Cortex of kidney (tissue), 1 donor: ENCODE data around the gene DHRS1.
"Not testable (repeated sequence)": the region's sequence is repeated elsewhere in the genome, so short reads cannot be mapped to it uniquely, and the experiment has no call there.

ENCODE experiments used
- DNase-seq: peaks from one replicate; lab custom pipeline; 2025; lab: John Stamatoyannopoulos, UW

The DHRS1 gene

DNA sequence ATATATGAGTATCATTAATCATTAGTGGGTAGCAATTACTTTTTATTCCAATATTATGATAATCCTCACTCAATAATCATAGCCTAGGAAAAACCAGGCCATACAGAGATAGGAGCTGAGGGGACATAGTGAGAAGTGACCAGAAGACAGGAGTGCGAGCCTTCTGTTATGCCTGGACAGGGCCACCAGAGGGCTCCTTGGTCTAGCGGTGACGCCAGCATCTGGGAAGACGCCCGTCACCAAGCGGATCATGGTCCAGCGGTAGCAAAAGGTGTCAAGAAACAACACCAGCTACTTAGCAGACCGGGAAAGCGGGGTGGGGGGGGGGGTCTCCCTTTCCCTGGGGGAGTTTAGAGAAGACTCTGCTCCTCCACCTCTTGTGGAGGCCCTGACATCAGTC lies 28.3 kb upstream of the DHRS1 start:
- not testable (repeated sequence) for DNase-seq

DNA sequence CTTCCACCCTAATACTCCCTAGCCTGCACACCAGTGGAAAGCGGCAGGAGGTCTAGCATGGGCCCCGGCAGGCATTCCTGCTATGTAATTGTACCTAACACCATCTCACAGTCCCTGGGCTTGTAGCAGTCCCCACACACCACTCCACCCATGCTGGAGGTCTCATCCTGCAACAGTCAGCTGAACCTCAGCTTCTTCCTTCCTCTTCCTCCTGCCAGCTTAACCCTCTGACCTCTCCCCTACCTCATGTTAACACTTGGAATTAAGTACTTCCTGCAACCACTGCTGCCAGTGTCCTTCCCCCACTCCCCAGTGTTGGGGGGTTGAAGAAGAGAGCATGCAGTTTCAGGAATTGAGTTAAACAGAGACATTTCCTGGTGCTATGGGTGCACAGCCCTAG lies 27.7 kb upstream of the DHRS1 start:
- no peak for DNase-seq

DNA sequence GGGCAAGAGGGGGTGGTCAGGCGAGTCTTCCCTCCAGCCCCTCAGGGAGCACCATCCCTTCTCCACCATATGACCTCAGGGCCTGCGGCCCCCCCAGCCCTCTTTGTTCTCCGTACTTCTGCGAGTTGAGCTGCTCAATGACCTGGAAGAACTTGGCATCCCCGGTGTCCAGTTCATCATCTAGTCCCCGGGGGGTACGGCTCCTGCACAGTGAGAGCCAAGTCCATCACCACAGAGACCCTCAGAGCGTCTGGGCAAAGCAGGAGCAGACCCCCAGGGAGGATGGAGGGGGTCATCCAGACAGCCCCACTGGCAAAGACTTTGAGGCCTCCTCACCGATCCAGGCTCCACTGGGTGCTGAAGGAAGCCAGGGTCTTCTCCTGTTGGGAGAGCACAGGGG lies 26.4 kb upstream of the DHRS1 start:
- no peak for DNase-seq

DNA sequence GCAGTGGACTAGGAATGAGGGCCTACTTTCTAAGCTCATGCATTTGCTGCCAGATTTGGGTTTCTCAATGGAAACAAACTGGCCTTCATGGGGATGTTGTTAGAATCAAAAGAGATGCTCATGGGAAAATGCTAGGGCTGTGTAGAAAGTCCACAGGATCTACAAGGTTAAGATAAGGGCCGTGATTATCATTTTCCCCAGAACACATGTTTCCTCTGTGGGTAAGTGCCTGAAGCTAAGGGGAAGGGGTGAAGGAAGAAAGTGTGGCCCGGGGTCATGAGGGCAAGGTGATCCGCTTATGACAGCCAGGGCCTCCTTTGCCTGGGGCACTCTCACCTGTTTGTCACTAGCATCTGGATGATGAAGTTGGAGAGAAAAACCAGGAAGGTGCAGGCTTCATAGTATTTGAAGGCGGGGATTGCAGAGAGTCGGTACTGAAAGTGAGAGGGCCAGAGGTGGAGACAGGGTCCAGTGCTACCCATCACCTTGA lies 25.5 kb upstream of the DHRS1 start:
- DNase-seq, result no peak

DNA sequence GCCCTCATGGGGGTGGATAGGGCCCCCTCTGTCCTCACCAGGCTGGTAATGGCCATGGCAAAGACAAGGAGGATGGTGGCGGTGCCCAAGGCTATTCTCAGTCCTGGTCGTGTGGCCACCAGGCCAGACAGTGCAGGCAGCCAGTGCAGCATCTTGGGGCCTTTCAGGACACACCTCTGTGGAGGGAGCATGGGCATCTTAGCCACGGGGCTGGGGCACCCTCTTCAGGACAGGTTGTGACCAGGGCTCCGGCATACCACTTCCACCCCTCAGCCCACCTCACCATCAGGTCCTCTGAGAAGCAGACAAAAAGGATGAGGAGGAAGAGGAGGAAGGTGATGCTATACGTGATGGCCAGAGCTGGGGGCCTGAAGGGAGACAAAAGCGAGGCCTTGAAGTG lies 24.4 kb upstream of the DHRS1 start:
- DNase-seq, result no peak

DNA sequence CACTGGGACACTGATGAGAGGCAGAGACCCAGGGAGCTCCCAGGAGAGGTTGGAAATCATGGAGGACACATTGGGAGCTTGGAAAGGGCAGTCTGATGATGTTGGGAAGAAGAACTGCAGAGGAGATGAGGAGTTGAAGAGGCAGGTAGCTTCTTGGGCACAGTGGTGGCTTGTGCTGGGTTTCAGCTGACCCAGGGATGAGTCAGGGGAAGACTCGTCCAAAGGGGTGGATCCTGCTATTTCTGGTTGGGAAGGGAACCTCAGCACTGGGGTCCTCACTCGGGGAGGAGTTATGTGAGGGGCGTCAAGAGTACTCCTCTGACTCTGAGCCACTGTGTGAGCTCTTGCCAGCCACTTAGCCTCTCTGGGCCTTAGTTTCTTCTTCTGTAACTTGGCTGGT lies 23.8 kb upstream of the DHRS1 start:
- no peak for DNase-seq

DNA sequence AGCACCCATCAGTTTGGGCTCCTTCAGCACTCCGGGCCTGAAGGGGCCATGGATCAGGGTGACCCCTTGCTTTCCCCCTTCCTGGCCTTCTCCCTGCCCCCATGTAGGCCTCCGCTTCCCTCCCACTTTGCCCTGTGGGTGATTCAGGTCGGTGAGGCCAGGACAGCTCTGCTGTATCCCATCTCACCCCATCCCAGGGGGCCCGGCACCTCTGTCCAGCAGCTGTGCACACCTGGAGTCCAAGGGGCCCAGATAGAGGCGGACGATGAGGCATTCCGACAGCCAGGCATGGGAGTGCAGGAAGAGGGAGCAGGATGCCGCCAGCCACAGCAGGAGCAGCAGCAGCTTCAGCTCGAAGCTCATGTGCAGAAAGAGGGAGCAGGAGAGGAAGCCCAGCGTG lies 23.1 kb upstream of the DHRS1 start:
- no peak for DNase-seq

DNA sequence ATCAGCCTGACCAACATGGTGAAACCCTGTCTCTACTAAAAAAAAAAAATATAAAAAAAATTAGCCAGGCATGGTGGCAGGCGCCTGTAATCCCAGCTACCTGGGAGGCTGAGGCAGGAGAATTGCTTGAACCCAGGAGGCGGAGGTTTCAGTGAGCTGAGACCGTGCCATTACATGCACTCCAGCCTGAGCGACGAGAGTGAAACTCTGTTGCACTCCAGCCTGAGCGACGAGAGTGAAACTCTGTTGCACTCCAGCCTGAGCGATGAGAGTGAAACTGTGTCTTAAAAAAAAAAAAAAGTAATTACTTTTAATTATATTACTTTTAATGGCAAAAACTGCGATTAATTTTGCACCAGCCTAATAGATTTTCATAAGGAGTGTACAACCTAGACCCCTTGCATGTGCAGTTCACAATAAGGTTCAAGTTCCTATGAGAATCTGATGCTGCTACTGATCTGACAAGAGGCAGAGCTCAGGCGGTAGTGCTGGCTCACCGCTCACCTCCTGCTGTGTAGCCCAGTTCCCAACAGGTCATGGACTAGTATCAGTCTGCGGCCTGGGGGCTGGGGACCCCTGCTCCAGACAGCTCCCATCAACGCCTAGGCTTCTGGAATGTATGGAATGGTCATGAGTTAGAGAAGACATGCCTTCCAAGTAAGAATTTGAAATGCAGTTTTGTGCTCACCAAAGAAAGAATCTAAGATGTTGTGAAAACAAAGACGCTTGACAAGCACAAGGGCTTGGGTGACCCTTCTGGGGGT lies 21.8 kb upstream of the DHRS1 start:
- DNase-seq, result no peak

DNA sequence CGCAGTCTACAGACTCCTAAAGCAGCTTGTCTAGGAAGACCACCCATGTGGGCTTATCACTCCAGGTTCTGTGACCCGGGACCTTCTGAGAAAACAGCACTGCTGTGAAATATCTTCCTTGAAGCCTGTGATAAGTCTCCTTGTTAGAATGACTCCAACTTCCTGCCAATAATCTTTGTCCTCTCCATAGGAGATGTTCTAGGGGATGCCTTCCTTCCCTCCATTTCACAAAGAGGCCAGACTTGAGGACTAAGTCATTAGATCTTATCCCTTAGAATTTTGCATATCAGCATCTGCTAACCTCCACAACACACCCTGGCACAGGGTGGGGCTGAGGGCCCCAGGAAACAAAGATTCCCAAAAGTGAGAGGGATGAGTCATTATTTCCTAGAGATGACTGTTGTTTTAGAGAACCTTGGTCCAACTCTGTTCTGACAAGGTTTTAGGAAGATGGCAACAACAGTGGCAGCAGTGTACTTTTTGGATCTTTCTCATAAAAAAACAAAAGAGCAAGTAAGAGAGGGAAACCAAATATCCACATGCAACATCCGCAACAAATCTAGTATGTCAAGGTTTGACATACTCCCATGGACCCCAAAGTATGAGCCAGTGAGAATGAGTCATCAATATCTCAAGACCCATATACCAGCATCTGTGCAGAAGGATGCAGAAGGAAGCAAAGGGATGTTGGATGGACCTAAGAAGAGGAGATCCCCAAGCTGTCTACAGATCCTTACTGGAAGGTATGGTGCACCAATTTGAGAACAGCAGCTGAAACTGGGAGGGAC lies 17.8 kb upstream of the DHRS1 start:
- DNase-seq, result no peak

DNA sequence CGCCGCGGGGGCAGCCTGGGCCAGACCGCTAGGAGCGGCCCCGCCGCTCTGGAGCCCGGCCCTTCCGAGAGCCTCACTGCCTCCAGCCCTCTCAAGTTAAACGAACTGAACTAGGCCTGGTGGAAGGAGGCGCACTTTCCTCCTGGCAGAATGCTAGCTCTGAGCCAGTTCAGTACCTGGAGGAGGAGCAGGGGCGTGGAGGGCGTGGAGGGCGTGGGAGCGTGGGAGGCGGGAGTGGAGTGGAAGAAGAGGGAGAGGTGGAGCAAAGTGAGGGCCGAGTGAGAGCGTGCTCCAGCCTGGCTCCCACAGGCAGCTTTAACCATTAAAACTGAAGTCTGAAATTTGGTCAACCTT lies 17.0 kb upstream of the DHRS1 start:
- no peak for DNase-seq

DNA sequence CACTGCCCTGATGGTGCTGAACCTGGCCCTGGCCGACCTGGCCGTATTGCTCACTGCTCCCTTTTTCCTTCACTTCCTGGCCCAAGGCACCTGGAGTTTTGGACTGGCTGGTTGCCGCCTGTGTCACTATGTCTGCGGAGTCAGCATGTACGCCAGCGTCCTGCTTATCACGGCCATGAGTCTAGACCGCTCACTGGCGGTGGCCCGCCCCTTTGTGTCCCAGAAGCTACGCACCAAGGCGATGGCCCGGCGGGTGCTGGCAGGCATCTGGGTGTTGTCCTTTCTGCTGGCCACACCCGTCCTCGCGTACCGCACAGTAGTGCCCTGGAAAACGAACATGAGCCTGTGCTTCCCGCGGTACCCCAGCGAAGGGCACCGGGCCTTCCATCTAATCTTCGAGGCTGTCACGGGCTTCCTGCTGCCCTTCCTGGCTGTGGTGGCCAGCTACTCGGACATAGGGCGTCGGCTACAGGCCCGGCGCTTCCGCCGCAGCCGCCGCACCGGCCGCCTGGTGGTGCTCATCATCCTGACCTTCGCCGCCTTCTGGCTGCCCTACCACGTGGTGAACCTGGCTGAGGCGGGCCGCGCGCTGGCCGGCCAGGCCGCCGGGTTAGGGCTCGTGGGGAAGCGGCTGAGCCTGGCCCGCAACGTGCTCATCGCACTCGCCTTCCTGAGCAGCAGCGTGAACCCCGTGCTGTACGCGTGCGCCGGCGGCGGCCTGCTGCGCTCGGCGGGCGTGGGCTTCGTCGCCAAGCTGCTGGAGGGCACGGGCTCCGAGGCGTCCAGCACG lies 16.4 kb upstream of the DHRS1 start:
- no peak for DNase-seq

DNA sequence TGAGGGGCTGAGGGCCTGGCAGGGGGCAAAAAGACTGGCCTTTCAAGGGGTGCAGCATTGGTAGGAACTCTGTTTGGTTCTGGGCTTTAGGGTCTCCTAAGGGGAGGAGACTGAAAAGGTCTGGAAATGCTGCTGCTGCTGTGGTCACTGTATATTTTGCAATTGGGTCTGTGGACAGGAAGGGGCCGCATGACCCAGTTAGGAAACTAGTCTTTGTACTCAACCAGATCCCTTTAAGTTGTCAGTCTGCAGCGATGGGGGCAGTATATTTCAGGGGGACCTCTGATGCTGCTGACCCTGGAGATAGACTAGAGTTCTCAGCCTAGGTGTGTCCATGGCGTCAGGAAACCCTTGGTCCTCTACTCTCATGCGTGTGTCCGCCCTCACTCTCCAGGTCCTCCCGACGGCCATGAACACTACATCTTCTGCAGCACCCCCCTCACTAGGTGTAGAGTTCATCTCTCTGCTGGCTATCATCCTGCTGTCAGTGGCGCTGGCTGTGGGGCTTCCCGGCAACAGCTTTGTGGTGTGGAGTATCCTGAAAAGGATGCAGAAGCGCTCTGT lies 15.7 kb upstream of the DHRS1 start:
- no peak for DNase-seq

DNA sequence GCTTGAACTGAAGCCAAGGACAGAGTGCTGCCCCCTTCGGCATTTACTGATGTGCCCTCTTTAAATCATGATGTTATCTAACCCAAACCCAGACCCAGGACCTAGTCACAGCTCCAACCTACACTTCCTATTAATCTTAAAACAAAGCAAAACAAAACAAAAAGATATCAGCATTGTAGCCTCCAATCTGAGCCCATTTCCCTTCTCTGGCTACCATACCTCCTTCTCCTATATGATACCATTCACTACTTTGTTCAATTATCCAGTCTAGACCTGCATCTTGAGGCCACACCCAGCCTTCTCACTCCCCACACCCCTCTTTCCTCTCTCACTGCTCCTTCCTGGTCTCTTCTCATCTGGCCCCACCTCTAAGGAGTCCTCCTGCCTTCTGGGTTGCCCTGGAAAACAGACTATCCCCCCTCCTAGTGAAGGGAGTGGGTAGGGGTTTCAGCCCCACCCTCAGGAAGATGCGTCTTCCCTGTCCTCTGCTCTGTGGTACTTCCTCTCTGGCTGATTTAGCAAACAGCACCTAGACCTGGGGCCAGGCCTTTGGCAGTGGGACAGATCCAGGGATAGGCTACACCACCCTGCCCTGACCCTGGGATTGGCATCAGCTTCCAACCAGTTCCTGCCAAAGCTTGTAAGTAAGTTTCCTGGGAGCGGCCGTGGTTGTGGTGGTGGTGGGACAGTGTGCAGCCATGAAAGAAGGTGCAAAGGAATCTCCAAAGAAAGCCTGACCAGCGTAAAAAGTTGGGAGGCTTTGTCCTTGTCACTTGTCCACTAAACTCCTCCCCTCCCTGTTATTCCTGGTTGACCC lies 15.0 kb upstream of the DHRS1 start:
- DNase-seq, result no peak

DNA sequence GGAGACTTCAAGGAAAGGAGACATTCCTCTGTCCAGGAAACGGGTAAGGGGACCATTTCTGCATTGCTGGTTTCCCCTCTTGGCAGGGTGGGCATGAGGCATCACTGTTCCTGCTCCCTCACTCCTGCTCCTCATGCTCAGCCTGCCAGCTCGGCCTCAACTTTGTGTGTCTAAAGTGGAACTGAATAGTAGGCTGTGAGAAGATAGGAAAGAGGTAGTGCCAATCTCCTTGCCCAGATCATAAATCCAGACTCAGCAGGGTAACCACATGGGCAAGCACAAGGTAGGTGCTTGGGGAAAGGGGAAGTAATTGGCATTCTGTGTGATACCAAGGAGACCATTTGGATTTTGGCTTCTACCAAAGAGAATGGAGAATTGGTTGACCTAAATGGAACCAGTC lies 14.3 kb upstream of the DHRS1 start:
- no peak for DNase-seq

DNA sequence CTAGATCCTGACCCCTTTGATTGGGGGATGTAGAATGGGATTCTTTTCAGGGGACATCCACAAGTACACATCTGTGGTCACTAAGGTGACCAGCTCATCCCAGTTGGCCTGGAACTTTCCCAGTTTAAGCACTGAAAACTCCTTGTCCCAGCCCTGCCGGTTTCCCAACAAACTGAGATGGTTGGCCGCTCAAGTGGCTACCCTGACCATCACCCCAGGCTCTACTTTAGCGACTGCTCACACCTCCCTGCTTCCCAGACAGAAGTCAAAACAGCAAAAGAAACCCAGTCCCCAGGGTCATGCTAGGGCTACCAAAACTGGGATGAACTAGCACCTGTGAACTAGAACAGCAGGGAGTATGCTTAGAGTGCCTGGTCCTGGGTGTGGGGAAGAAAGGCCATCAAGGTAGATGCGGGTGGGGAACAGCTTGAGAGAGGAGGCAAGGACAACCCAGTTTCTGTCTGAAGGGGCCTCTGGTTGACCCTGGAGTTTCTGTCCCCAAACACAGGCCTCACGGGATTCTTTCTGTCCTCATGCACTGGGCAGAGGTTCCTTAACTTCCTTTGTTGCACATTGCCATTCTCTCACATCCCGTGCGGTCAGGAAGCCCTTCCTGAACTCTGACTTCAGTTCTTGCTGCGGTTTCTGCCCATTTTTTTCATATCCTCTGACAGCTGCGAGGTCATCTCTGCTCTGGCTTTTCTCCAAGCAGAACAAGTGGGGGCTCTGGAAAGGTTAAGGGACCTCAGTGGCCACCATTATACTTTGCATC lies 13.3 kb upstream of the DHRS1 start:
- no peak for DNase-seq

DNA sequence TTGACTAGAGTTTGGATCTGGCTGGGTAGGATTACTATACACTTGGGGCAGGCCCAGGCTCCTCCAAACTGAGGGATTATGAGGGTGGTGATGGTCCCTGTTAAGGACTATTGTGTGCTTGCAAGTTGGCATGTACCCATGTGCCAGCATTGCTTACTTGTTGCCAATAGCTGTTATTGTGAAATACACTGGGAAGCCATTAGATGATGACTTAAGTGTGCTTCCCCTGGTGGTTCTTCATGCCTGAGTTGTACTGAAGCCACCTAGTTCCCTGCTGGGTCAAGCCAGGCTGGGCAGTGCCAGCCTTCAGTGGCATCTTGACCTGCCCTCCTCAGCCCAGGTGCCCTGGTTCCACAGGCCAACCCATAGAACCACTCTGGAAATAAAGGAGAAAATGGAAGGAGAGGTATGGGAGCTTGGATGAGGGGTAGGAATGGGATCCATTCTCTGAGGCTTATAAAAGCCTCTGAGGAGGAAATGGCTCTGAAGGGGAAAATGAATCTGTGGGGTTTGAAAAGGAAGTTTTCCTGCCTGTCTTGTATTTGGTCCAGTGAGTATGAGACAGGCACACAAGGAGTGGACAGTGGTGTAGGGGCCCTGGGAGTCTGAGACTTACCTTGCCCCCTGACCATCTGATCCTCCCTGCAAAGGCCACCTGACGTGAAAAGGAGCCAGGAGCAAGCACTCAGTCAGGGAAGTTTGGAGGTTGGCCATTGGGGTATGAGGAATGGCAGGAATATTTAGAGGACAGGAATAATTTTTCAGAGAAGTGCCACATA lies 12.4 kb upstream of the DHRS1 start:
- no peak for DNase-seq

DNA sequence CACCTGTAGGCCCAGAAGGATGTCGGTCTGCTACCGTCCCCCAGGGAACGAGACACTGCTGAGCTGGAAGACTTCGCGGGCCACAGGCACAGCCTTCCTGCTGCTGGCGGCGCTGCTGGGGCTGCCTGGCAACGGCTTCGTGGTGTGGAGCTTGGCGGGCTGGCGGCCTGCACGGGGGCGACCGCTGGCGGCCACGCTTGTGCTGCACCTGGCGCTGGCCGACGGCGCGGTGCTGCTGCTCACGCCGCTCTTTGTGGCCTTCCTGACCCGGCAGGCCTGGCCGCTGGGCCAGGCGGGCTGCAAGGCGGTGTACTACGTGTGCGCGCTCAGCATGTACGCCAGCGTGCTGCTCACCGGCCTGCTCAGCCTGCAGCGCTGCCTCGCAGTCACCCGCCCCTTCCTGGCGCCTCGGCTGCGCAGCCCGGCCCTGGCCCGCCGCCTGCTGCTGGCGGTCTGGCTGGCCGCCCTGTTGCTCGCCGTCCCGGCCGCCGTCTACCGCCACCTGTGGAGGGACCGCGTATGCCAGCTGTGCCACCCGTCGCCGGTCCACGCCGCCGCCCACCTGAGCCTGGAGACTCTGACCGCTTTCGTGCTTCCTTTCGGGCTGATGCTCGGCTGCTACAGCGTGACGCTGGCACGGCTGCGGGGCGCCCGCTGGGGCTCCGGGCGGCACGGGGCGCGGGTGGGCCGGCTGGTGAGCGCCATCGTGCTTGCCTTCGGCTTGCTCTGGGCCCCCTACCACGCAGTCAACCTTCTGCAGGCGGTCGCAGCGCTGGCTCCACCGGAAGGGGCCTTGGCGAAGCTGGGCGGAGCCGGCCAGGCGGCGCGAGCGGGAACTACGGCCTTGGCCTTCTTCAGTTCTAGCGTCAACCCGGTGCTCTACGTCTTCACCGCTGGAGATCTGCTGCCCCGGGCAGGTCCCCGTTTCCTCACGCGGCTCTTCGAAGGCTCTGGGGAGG lies 11.3 kb upstream of the DHRS1 start, which contains the start of gene LTB4R:
Gene LTB4R, plus strand, starts transcription at position 857 of the 959 bp plus-strand sequence. CDS start 4,150 bp downstream, outside the sequence.
- no peak for DNase-seq

DNA sequence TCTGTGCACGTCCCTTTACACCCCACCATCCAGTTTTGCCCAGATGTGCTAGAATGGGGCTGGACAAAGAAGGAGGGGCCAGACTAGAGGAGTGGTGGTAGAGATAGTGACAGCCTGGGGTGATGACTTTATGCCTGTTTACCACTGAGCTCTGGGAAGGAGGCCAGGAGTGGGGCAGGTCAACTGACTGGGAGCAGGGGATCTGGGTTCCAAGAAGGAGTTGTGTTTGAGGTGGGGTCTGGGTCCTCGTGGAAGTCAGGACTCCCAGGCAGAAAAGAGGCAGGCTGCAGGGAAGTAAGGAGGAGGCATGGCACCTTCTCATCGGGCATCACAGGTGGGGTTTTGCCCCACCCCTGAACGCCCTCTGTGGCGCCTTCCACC lies 10.7 kb upstream of the DHRS1 start:
- no peak for DNase-seq
